GM20431 (cell line): ENCODE measurements around the gene COL11A1.
"Not testable (repeated sequence)": the region's sequence is repeated elsewhere in the genome, so short reads cannot be mapped to it uniquely, and the experiment has no call there.

ENCODE experiments used
- in situ Hi-C: fragments of 300-500 bp; cut with MseI, MboI; formaldehyde crosslinking; loops from one replicate; pipeline ENCODE4 v1.15.0; 2020; ENCODE audit warnings: low sequenced_read_pairs; ENCODE audit not compliant: unreplicated experiment

Gene COL11A1

DNA sequence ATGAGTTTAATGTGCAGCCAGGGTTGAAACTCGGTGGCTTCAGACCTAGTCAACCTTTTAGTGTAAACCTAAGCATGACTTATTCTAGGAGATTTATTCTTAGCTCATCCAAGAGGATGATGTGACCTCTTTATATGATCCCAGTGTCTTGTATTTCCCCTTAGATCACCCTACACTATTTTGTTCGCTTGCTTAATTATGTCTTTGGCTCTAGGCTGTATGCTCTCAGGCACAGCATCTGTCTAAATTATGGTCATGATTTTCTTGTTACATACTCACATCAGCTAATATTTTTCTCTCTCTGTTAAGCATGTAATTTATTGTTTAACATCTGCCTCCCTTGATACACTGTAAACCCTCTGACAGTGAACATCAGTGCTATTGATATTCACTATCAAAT, 19.1 kb downstream of the COL11A1 start:
- in situ Hi-C loops, result no loop called here

DNA sequence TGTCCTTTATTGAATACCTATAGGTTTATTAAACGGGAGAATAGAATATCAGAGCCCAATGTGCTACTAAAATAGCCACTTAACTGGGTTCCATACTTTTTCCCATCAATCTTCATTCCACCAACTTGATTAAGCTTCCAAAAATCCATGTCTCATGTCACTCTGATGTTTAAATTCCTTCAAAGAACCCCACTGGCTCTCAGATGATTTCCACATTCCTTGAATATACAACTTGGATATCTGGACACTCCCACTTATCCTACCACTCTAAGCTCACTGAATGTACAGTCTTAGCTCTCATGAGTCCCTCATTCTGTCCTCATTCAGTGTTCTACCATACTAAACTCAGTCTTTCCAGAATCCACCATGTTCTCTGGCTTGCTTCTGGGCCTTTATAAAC, 21.1 kb downstream of the COL11A1 start:
- in situ Hi-C loops, result no loop called here

DNA sequence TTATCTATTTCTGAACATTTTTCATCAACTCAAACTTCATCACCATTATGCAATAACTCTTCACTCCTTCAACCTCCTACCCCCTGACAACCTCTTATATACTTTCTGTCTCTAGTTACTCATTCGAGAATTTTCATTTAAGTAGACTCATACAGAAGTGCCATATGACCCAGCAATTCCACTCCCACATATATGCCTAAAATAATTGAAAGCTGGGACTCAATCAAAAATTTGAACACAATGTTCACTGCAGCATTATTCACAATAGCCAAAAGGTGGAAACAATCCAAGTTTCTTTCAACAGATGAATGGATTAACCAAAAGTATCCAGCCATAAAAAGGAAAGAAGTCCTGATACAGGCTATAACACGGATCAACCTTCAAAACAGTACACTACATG, 24.1 kb downstream of the COL11A1 start:
- in situ Hi-C loops, result no loop called here

DNA sequence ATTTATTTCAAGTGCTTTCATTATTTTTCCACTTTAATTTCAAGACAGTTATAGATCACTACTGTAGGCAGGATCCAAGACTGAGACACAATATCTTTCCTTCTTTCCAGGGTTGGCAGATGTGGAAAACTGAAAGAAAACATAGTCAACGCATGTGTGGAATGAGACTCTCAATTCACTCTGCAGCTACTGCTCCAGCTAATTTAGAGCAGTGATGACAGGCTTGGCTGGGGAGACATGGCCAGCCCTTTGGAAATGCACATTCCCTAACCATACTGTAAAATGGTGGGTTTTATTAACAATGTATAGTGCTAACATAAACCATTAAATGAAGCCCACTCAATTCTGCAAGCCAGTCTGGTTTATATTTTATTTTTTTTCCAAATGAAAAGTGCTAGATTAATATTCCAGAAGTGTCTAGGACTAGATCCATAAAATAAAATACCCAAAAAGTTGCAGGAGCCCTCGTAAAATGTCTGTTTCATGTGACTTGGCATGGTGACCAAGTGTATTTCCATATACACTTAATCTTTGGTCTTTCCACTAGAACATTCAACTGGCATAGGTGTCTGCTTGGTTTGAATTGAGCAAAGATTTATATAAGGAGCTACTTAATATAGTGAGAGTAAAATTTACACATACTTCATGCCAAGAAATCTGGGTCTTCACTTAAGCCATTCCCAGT, 32.9 kb downstream of the COL11A1 start:
- in situ Hi-C loops, result no loop called here

DNA sequence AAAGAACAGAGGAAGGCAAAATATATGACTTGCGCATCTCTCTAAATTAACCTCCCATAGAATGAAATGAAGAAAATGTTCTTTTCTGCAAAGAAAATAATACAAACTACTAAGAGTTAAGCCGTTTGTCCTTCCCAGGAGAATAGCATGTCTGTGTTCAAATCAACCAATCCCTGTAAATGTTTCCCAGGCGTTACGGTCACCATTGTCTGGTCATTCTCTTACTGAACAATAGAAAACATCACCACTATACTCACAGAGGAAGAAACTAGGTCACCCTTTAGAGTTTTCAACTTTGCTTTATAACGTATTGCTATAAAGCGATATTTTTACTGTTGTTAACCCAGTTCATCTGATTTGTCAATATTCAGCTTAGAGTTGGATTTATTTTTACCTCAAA, 34.1 kb downstream of the COL11A1 start:
- in situ Hi-C loops, result no loop called here

DNA sequence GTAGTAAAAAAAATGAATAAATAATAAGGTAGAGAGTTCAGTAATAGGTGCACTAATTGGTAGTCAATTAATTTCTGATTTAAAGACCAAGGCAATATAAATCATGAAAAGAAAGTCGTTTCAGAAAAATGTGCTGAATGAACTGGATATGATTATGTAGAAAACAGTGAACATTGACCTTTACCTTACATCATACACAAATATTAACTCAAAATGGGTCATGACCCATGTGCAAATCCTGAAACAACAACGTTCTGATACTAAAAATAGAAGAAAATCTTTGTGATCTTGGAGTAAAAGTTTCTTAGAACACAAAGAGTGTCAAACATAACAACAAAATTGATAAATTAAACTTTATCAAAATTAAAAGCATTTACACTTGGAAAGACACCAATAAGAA, 39.1 kb downstream of the COL11A1 start:
- in situ Hi-C loops, result no loop called here

DNA sequence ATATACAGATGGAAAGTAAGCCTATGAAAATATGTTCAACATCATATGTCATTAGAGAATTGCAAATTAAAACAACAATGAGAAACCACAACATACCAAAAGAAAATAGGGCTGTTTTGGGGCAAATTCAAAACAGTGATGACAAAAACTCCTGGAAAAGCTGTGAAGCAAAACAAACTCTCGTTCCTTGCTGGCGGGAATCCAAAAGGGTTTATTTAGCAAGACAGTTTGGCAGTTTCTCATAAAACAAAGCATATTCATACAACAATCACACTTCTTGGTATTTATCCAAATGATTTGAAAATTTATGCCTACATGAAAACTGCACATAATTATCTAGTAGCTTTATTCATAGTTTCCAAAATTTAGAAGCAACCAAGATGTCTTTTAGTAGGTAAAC, 44.4 kb downstream of the COL11A1 start:
- in situ Hi-C loops, result no loop called here

DNA sequence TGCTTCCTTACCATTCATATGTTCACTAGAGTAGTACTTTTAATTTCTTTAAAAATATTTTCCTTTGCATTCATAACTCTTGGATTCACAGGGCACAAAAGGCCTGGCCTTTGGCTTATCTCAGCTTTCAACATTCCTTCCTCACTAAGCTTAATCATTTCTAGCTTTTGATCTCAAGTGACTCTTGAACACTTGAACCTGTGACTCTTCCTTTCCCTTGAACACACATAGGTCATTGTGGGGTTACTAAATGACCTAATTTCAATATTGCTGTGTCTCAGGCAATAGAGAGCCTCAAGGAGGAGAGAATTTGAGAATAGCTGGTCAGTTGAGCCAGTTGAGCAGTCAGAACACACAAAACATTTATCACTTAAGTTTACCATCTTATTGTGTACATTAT, 49.9 kb downstream of the COL11A1 start:
- in situ Hi-C loops, result no loop called here

DNA sequence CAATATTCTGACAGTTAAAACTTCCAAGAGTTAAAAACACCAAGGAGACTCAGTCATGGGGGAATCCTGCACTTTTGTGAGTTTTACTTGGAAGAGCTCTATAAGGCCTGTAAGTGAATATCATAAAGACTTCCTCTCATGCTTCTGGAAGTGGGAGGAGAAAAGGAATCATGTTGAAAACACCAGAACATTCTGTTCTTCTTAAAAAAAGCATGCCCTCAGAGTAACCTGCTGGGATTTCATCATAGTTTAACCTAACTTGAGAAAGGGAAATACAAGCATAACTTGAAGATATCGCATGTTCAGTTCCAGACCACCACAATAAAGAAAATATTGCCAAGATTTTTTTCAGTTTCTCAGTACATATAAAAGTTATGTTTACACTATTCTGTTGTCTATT, 51.9 kb downstream of the COL11A1 start:
- in situ Hi-C loops, result no loop called here

DNA sequence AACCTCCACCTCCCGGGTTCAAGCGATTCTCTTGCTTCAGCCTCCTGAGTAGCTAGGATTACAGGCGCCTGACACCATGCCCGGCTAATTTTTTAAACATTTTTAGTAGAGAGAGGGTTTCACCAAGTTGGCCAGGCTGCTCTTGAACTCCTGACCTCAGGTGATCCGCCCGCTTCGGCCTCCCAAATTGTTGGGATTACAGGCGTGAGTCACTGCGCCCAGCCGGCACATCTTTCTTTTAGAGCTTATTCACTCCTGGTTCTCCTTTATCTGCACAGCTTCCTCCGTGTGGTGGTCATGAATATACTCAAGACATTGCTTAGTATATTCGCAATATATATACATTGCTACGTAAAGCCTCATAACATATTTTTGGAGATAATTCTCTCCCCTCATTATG, 80.2 kb downstream of the COL11A1 start:
- in situ Hi-C loops, result not testable (repeated sequence)

DNA sequence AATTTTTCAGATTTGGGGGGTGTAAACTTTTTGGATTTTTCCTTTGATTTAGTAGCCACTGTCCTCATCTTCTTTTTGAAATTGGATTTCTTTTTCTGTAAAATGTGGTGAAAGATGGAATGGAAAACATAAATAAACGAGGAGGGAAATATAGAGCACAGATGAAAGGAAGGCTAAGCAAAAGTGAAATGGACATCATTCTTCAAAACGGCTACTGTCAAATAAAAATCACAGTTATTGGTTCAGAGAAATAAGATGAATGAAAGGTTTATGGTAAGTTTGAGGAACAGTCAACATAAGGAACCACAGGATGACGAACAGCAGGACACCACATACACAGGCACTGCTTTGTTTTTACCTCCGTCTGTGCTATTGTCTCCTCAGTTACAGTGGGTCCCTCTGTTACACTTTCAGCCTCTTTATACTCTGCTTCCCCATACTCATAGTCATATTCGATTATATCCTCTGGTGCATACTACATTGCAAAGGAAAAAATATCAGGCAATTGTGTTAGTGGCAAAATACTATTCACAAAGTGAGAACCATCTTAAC, 82.4 kb downstream of the COL11A1 start:
- in situ Hi-C loops, result no loop called here

DNA sequence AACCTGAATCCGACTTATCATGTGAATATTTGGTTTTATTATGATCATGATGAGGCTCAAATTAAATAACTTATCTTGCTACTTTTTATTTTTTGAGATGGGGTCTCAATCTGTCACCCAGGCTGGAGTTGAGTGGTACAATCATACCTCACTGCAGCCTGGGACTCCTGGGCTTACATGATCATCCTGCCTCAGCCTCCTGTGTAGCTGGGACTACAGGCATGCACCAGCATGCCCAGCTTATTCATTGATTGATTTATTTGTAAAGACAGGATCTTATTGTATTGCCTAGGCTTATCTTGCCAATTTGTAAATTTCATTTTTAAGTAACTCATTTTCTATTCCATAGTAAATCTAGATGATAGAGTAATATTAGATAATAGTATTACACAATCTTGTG, 84.3 kb downstream of the COL11A1 start:
- in situ Hi-C loops, result no loop called here

DNA sequence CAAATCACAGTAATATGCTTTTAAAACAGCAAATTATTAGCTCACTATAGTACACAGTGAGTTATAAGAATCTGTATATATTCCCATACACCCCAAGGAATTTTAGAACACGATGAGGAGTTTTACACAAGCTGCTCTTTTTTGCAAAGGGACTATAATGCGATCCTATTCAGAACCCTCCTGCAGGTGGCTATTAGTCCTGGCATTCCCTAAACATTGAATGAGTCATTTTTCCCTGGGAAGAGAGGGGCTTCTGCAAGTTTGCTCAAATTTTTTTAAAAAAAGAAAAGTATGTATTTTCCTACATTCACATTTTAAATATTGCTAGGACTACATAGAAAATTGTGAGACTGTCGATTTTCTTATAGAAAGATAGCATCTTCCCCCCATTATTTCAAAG, 106.3 kb downstream of the COL11A1 start:
- in situ Hi-C loops, result no loop called here

DNA sequence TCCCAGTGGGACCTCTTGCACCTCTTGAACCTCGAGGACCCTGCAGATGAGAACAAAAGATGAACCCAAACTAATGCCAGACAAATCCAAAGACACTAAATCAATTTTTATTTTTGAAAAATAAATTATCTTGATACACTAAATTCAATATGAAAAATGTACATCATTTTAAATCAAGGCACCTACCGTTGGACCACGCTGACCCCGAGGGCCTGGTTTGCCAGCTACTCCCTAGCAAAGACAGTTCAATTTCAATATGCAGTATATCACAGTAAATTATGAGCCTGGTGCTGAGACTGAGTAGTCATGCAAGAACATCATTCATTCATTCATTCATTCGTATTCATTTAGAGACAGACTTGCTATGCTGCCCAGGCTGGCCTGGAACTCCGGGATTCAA, 129.4 kb downstream of the COL11A1 start:
- in situ Hi-C loops, result no loop called here

DNA sequence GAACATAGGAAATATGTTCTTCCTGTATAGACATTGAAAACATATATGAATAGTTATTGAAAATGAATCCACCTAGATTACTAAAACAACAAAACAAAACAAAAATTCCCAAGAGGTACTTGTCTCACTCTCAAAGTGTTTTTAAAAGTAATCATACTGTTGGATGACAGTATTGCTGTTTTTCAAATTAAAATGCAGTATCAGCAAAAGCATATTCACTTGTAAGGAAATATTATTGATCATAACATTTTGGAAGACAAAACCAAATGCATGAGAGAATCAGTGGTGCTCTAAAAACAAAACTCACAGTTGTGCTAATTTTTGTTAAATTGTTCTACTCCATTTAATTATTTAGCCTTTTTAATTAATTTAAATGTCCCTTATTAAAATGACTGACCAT, 131.0 kb downstream of the COL11A1 start:
- in situ Hi-C loops, result no loop called here

DNA sequence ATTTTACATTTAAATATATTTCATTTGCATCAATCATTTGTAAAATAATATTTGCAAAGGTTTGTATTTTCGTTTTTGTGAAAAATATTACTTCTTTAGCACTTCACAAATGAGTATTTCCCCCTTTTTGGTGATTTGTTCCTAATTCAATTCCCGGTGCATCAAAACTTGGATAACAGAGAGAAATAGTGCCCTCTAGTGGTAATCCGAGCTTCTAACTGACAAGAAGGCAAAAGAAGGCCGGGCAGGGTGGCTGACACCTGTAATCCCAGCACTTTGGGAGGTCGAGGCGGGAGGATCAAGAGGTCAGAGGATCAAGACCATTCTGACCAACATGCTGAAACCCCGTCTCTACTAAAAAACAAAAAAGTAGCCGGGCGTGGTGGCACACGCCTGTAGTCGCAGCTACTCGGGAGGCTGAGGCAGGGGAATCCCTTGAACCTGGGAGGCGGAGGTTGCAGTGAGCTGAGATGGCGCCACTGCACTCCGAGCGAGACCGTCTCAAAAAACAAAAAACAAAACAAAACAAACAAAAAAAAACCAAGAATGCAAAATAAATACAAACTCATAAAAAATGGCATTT, 137.7 kb downstream of the COL11A1 start:
- in situ Hi-C loops, result no loop called here

DNA sequence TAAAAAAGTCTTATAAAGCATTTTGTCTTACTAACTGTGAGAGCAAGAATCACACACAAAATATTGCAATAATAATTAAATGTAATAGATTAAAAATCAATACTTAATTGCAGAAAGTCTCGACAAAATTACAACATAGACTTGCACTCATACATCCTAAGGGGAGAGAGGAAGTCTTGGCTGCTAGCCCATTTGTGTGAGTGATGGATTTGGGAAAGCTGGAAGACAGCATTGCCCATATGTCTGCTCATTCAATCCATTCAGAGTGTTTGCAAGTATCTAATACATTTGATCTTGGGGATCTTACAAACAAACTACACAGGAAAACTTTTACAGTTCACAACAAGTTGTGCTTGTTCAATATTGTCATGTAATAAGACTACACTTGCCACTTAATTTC, 140.5 kb downstream of the COL11A1 start:
- in situ Hi-C loops, result no loop called here

DNA sequence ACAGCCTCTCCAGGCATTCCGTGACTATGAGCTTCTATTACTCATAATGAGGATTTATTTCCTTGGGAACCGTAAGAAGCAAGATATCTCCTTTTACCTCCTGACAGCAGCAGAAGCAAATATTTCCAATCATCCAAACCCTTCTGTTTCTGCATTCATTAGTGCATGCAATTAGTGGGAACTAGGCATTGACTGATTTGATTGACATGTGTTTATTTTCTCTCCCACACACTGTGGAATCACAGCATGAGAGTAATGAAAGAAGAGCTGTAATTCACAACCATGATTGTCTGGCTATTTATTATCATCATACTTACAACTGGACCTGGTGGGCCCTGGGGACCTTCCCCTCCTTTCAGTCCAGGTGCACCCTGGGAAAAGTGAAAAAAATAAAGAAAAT, 146.8 kb downstream of the COL11A1 start:
- in situ Hi-C loops, result no loop called here

DNA sequence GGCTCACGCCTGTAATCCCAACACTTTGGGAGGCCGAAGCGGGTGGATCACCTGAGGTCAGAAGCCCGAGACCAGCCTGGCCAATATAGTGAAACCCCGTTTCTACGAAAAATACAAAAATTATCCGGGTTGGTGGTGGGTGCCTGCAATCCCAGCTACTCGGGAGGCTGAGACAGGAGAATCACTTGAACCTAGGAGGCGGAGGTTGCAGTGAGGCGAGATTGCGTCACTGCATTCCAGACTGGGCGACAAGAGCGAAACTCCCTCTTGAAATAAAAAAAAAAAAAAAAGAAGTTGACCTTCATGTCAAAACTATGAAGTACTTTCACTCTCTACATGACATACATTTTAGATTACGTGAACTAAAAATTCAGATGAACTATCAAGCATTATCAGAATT, 153.7 kb downstream of the COL11A1 start:
- in situ Hi-C loops, result no loop called here

DNA sequence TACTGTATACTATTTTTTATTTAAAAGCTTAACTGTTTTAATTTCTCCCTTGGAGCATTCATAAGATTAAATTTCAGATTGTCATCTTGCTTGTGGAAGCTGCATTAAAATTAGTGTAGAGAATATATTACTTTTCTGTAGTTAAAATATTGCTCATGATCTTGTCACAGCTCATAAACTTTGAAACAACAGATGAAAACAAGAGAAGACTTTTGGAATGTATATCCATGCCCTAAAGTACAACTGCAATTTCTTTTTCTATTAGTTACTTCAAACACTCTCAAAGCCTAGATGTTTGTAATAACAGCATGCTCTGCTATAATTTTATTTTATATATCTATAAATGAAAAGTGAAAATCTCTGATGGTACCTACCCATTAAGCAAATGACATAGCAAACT, 155.9 kb downstream of the COL11A1 start:
- in situ Hi-C loops, result no loop called here

DNA sequence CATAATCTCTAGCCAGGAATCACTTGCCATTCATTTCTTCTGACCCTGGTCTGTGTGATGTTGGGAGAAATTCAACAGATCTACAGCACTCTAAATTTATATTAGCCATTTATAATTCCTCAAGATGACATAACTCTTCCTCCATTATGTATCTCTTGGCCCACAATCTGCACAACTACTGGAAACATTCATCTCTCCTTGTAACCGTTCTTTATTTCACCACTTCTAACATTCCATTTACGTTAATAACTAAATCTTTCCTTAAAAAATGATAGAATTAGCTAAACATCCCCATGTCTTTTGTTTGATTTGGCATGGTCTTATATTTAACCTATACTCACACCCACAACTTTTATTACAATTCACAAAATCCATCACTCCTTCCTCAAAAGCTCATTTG, 166.0 kb downstream of the COL11A1 start:
- in situ Hi-C loops, result no loop called here

DNA sequence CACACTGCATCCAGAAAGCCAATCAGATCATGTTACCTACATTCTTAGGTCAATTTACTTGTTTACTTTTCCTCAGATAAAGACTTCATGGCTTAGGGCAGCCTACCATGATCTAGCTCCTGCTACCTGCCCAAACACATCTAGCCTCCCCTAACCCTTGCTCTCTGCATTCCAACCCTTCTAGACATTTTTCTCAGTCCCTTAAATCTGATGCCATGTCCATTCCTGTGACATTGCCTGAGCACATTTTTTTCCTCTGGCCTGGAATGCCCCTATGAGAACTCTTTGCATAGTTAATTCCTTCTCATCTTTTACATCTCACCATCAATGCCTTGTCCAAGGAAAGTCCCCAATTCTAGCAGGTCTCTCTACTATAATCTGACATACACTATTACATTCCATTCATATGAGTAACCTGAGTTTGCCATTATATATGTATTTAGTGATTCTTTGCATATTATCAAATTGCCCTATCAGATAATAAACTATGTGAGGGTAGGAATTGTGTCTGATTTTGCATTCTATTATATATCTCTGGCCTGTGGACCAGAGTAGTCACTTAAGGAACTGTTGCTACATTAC, 166.9 kb downstream of the COL11A1 start:
- in situ Hi-C loops, result no loop called here
